Natural killer cell treated with Interleukin-12 subunit alpha and Interleukin-12 subunit beta and Interleukin-15 and Interleukin-18, amount 100 ng/mL, for 72 hours (primary cell): ENCODE data around the gene USP6NL. TPM values are rescaled to one million over a fixed set of nuclear protein-coding genes. Genes with fewer than 3 reads are reported as not detected.
A peak's percentile ranks its signal among the peaks of the same experiment; 100 is the strongest.
"Not testable (repeated sequence)": the region's sequence is repeated elsewhere in the genome, so short reads cannot be mapped to it uniquely, and the experiment has no call there.

Source experiments
- ATAC-seq, 2 donors: fragments of 150-1000 bp; cut with Tn5 transposase in 1 of 2; sonication (Bioruptor Pico), chemical (Tn5 transposase) in 1 of 2; 2 replicates each; pipeline ENCODE4 v1.10.0; 2021
- DNase-seq: peaks from one replicate; pipeline ENCODE4 v3.0.0; 2022; ENCODE audit warnings: low spot score
- H3K27ac Mint-ChIP-seq, 2 donors: 1 replicate in 1 of 2; 2 replicates in 1 of 2; pipeline ENCODE4 v1.8.0; 2022; ENCODE audit warnings: mixed read lengths in 2 of 2, mild to moderate bottlenecking in 1 of 2, moderate library complexity in 1 of 2
- H3K27me3 Mint-ChIP-seq, 2 donors: 1 replicate in 1 of 2; 2 replicates in 1 of 2; pipeline ENCODE4 v1.8.0; 2022; ENCODE audit warnings: mixed read lengths in 2 of 2
- H3K36me3 Mint-ChIP-seq: one replicate; pipeline ENCODE4 v1.8.0; 2022; ENCODE audit warnings: mixed read lengths
- H3K4me1 Mint-ChIP-seq, 2 donors: 1 replicate in 1 of 2; 2 replicates in 1 of 2; pipeline ENCODE4 v1.8.0; 2022; ENCODE audit warnings: low read depth in 2 of 2, mixed read lengths in 2 of 2, mild to moderate bottlenecking in 1 of 2
- H3K4me3 Mint-ChIP-seq: one replicate; pipeline ENCODE4 v1.8.0; 2022; ENCODE audit warnings: mixed read lengths
- H3K9me3 Mint-ChIP-seq: 2 replicates; pipeline ENCODE4 v1.8.0; 2022; ENCODE audit warnings: mixed read lengths
- total RNA-seq, 2 donors: library from RNA; stranded (reverse); gene quantifications; one replicate each; pipeline ENCODE4 v1.2.3, GENCODE V29; 2022

USP6NL gene
- total RNA-seq, 2 donors from 2014 or later: 1.0 to 2.0 TPM

- Mint-ChIP-seq H3K27me3 (peaks cover 2 to 7% of the 10 kb centered on the region in 2 donors), H3K9me3 (no peaks in the 10 kb centered on the region), H3K4me3 (no peak overlapping the region), H3K36me3 (no peaks in the 10 kb centered on the region), H3K4me1 (no peaks in the 10 kb centered on the region), H3K27ac (no peak overlapping the region)
- DNase-seq (no peak), ATAC-seq (no peak)
Observed at GRCh38 chr10:11441151-11441535, 170.3 kb downstream of the USP6NL start.

- no peak for DNase-seq
- Mint-ChIP-seq H3K9me3 (no peaks in the 10 kb centered on the region), H3K27ac (no peak overlapping the region), H3K4me3 (peak overlapping the region; percentile 21), H3K27me3 (peaks cover 2 to 7% of the 10 kb centered on the region in 2 donors), H3K36me3 (no peaks in the 10 kb centered on the region), H3K4me1 (no peaks in the 10 kb centered on the region)
- ATAC-seq: peak in 1 of 2 donors; percentile 55
Observed at GRCh38 chr10:11440250-11441150, 170.9 kb downstream of the USP6NL start.

- DNase-seq (no peak), ATAC-seq (no peak)
- Mint-ChIP-seq H3K27me3 (peaks cover 2 to 7% of the 10 kb centered on the region in 2 donors), H3K9me3 (no peaks in the 10 kb centered on the region), H3K27ac (no peak overlapping the region), H3K4me3 (peak overlapping the region; percentile 21), H3K4me1 (no peaks in the 10 kb centered on the region), H3K36me3 (no peaks in the 10 kb centered on the region)
Observed at GRCh38 chr10:11439523-11440053, 171.9 kb downstream of the USP6NL start.

- peak in 1 of 2 donors; percentile 32 for ATAC-seq
- Mint-ChIP-seq H3K4me3 (no peak overlapping the region), H3K36me3 (no peaks in the 10 kb centered on the region), H3K9me3 (no peaks in the 10 kb centered on the region), H3K27ac (no peak overlapping the region), H3K4me1 (no peaks in the 10 kb centered on the region), H3K27me3 (peaks cover 2 to 7% of the 10 kb centered on the region in 2 donors)
- no peak for DNase-seq
Observed at GRCh38 chr10:11437391-11438142, 173.9 kb downstream of the USP6NL start.

GRCh38 chr10:11436445-11436844, 175.0 kb downstream of the USP6NL start:
- DNase-seq, ATAC-seq, H3K9me3 Mint-ChIP-seq, H3K27me3 Mint-ChIP-seq, H3K36me3 Mint-ChIP-seq, H3K4me1 Mint-ChIP-seq, H3K27ac Mint-ChIP-seq, H3K4me3 Mint-ChIP-seq: not testable (repeated sequence)

- Mint-ChIP-seq H3K4me1 (no peaks in the 10 kb centered on the region), H3K36me3 (no peaks in the 10 kb centered on the region), H3K27ac (no peak overlapping the region), H3K4me3 (no peak overlapping the region), H3K9me3 (no peaks in the 10 kb centered on the region), H3K27me3 (peaks cover 0 to 7% of the 10 kb centered on the region in 2 donors)
- no peak for ATAC-seq
- DNase-seq: no peak
Observed at GRCh38 chr10:11435581-11435981, 175.9 kb downstream of the USP6NL start.

GRCh38 chr10:11434324-11434723, 177.1 kb downstream of the USP6NL start:
- peaks cover 0 to 7% of the 10 kb centered on the region in 2 donors for H3K27me3 Mint-ChIP-seq
- no peaks in the 10 kb centered on the region for H3K36me3 Mint-ChIP-seq
- no peak for DNase-seq
- H3K4me1 Mint-ChIP-seq: no peaks in the 10 kb centered on the region
- no peak overlapping the region for H3K4me3 Mint-ChIP-seq
- H3K27ac Mint-ChIP-seq: no peak overlapping the region
- no peak for ATAC-seq
- H3K9me3 Mint-ChIP-seq: no peaks in the 10 kb centered on the region

- H3K27ac Mint-ChIP-seq: no peak overlapping the region
- no peak for ATAC-seq
- H3K4me1 Mint-ChIP-seq: no peaks in the 10 kb centered on the region
- DNase-seq: no peak
- H3K4me3 Mint-ChIP-seq: no peak overlapping the region
- H3K27me3 Mint-ChIP-seq: peaks cover 0 to 7% of the 10 kb centered on the region in 2 donors
- no peaks in the 10 kb centered on the region for H3K9me3 Mint-ChIP-seq
- H3K36me3 Mint-ChIP-seq: no peaks in the 10 kb centered on the region
Observed at GRCh38 chr10:11433657-11434056, 177.8 kb downstream of the USP6NL start.

GRCh38 chr10:11431216-11431555, 180.3 kb downstream of the USP6NL start:
- Mint-ChIP-seq H3K4me3 (no peak overlapping the region), H3K36me3 (no peaks in the 10 kb centered on the region), H3K27ac (no peak overlapping the region), H3K27me3 (no peaks in the 10 kb centered on the region), H3K4me1 (peaks cover 0 to 2% of the 10 kb centered on the region in 2 donors), H3K9me3 (peaks cover 3% of the 10 kb centered on the region)
- ATAC-seq: no peak
- no peak for DNase-seq

- H3K36me3 Mint-ChIP-seq: no peaks in the 10 kb centered on the region
- H3K27me3 Mint-ChIP-seq: no peaks in the 10 kb centered on the region
- H3K4me1 Mint-ChIP-seq: peaks cover 0 to 7% of the 10 kb centered on the region in 2 donors
- no peak overlapping the region for H3K27ac Mint-ChIP-seq
- no peak overlapping the region for H3K4me3 Mint-ChIP-seq
- DNase-seq (no peak), ATAC-seq (no peak)
- peaks cover 8% of the 10 kb centered on the region for H3K9me3 Mint-ChIP-seq
Observed at GRCh38 chr10:11430421-11431215, 180.8 kb downstream of the USP6NL start.

GRCh38 chr10:11429439-11430052, 181.9 kb downstream of the USP6NL start:
- Mint-ChIP-seq H3K4me1 (peaks cover 0 to 7% of the 10 kb centered on the region in 2 donors), H3K4me3 (no peak overlapping the region), H3K9me3 (peaks cover 8% of the 10 kb centered on the region), H3K36me3 (no peaks in the 10 kb centered on the region), H3K27ac (no peak overlapping the region), H3K27me3 (no peaks in the 10 kb centered on the region)
- ATAC-seq: no peak
- no peak for DNase-seq

- peaks cover 8% of the 10 kb centered on the region for H3K9me3 Mint-ChIP-seq
- peaks cover 0 to 10% of the 10 kb centered on the region in 2 donors for H3K4me1 Mint-ChIP-seq
- H3K27me3 Mint-ChIP-seq: no peaks in the 10 kb centered on the region
- no peak overlapping the region for H3K4me3 Mint-ChIP-seq
- H3K36me3 Mint-ChIP-seq: peaks cover 3% of the 10 kb centered on the region
- H3K27ac Mint-ChIP-seq: no peak overlapping the region
- no peak for DNase-seq
- no peak for ATAC-seq
Observed at GRCh38 chr10:11425676-11426075, 185.8 kb downstream of the USP6NL start.

GRCh38 chr10:11425296-11425610, 186.2 kb downstream of the USP6NL start:
- Mint-ChIP-seq H3K9me3 (peaks cover 8% of the 10 kb centered on the region), H3K4me1 (peaks cover 0 to 10% of the 10 kb centered on the region in 2 donors), H3K27me3 (no peaks in the 10 kb centered on the region), H3K4me3 (no peak overlapping the region), H3K27ac (no peak overlapping the region), H3K36me3 (peaks cover 5% of the 10 kb centered on the region)
- ATAC-seq (no peak), DNase-seq (no peak)
